Measurements from ENCODE around the gene NOP9.

Gene NOP9

DNA sequence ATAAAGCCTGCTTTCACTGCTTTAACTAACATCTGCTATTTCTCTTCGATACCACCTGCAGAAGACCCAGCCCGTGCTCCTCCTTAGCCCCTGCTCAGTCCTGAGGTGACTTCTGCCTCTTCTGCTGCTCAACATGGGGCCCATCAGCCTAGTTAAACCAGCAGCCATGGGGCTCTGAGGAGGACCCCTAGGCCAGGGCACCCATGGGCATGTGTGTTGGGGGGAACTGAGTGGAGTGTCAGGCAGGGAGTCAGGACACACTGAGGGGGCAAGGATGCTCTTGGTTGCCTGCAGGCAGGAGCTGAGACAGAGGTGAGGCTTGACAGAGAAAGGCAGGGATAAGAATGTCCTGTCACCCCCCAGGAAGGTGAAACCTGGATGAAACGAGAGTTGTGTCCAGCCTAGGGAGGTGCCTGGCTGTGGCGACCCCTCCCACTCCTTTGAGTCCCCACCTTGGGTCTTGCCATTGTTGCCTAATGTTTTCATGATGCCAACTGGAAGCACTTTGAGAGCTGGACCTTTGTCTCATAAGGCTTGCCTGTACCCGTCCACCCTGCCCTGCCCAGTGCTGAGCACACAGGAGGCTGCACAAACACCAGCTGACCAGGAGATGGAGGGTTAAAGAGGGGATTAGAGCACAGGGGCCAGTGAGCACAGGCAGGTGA is 15.7 kb upstream of the NOP9 start:
- DNase-seq: no peak

GRCh38 chr14:24284501-24285035 is 15.1 kb upstream of the NOP9 start:
- DNase-seq: no peak

- no peak for DNase-seq
Measured at GRCh38 chr14:24285351-24285750, 14.3 kb upstream of the NOP9 start.

DNA sequence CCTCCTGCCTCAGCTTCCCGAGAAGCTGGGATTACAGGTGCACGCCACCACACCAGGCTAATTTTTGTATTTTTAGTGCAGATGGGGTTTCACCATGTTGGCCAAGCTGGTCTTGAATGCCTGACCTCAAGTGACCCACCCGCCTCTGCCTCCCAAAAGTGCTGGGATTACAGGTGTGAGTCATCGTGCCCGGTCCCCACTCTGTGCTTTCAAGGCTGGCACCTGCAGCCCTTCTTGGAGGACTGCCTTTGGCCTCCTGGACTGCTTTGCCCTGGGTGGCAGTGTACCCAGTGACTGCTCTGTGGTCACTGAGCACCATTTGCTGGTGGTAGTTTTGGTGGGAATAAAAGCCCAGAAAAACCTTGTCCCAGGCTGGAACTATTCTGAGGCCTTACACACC is 12.7 kb upstream of the NOP9 start:
- DNase-seq: no peak

DNA sequence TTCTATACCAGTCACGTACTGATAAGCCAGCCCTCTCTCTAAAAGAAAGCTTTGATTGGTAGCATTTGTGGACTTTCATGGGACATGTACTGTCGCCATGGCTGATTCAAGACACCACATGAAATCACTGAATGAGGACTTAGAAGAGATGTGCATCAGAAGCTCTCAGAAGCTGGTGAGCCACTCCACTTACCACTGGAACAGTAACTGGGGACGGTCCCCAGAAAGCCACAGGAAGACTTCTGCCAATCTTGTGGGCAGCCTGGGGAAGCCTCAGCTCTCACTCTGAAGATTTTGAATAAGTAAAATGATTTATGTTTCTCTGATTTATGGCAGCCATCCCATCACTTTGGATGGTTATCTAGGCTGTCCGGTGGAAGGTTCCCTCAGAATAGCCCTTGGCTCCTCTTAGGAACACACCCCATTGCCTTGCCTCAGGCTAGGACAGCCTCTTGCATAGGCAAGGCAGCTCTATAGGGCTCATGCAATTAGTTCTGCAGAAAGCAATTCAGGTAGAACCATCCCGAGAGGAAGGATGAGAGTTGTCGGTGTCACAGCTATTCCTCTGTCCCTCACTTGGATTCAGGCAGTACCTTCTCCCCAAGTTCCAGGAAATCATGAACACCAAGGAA is 9.9 kb upstream of the NOP9 start:
- DNase-seq: peak in 2 of 5 experiments; percentile 49 to 81

DNA sequence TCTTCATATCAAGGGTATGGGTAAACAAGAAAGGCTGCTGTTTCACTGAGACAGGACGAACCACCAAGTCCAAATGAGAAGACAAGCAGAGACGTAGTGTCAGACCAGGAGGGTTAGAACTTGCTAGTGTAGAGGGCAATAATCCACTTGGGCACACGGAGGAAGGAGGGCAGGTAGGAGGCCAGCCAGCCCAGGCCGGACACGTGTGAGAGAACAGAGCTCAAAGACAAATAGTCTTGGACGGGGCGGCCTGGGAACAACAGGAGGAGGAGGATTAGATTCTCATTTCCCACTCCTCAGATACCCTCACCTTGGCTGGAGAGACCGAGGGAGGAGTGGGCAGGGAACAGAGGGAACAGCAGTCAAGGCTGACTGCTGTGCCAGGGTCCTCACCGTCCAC is 8.9 kb upstream of the NOP9 start:
- DNase-seq: no peak

DNA sequence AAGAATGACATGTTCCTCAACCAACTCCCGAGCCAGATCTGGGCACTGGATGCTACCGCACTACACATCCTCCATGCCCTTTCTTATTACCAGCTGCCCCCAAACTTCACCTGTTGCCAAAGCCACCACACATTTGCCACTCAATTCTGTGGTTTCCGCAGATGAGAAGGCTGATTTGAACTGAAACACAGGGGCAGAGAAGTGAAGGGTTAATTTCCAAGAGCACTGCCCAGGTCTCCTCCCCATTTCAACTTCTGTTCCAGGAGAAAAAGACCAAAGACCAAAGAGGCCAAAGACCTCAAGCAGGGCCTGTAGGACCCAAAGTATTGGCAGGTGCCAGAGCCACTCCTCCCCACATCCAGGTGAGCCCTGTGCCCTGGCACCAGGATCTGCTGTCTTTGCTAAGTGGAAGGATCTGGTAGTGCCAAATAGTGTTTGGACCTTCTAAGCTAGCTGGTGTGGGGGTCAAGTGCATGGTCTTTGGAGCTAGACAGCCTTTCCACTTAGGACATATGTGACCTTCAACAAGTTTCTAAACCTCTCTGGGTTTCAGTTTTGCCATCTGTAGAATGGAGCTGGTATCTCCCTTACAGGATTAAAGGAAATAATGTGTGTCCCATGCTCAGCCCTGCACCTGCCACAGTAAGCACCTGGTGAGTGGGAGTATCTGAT is 8.1 kb upstream of the NOP9 start:
- no peak for DNase-seq

DNA sequence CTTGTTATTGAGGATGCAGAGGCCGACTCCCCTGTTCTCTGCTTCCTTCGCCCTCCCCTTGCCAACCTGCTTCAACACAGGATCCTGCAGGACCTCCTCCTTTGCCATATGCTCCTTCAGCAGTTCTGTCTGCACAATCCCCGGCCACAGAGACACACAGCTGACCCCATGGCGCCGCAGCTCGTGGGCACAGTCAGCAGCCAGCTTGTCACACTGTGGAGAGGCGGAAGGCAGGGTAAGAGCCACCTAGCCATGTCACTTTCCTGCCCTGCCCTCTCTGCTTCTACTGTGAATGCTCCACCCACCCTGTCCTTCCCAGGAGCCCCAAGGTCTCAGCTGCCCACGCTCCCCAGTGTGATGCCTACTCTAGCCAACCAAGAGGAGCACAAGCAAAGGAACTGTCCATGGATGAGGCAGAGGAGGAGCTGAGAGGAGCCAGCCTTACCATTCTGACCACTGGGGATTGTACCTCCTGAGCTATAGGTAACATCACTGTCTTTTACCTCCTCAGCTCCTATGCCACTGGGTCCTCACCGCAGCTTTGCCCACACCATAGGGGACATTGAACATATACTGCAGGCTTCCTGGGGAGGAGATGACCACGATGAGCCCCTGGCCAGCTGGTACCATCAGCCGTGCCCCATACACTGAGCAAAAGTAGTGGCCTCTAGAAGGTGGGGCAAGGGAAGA is 7.4 kb upstream of the NOP9 start:
- DNase-seq: no peak

- DNase-seq: no peak
Measured at GRCh38 chr14:24293525-24293924, 6.1 kb upstream of the NOP9 start.

DNA sequence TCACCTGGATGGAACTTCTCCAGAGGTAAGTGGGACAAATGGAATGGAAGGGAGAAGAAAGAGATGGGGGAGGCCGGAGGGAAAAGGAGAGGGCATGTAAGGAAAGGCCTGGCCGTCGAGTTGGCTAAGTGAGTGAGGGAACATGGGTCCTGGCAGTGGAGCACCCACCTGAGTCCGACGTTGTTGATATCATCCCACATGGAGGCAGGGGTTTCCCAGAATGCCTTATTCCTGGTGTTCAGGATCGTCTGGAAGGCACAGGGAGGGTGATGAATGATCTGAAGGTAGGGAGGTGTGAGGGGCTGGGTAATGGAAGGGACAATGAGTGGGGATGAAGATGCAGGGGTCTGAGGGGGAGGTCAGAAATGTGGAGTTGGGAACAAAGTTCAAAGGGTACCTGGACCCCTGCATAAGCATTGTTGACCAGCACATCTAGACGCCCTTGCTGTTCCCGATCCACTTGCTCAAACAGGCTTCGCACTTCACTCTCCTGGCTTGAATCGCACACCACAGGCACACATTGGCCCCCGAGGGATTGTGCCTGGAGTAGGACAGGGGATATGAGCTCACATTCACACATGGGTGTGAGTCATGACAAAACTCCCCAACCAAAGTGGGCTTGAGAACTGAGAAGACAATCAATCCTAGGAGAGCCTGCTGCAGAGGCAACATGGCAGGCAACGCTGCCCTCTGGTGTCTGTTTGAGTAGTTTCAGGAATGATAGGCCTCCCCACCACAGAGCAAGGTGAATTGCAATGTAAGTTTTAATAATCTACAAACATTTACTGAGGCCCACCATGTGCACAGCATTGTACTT is 3.1 kb upstream of the NOP9 start:
- DNase-seq: peak in 4 of 5 experiments; percentile 55 to 87 (median 60)

- DNase-seq: peak in 1 of 5 experiments; percentile 45
Measured at GRCh38 chr14:24297190-24297964, 2.3 kb upstream of the NOP9 start.

- peak in 1 of 5 experiments; percentile 30 for DNase-seq
Measured at GRCh38 chr14:24298892-24299254, 777 bp upstream of the NOP9 start.

GRCh38 chr14:24300326-24300980 is 803 bp downstream of the NOP9 start:
- no peak for DNase-seq

GRCh38 chr14:24304019-24304387 is 4.4 kb downstream of the NOP9 start:
- no peak for DNase-seq

- DNase-seq: no peak
Measured at GRCh38 chr14:24307156-24307574, 7.5 kb downstream of the NOP9 start.

DNA sequence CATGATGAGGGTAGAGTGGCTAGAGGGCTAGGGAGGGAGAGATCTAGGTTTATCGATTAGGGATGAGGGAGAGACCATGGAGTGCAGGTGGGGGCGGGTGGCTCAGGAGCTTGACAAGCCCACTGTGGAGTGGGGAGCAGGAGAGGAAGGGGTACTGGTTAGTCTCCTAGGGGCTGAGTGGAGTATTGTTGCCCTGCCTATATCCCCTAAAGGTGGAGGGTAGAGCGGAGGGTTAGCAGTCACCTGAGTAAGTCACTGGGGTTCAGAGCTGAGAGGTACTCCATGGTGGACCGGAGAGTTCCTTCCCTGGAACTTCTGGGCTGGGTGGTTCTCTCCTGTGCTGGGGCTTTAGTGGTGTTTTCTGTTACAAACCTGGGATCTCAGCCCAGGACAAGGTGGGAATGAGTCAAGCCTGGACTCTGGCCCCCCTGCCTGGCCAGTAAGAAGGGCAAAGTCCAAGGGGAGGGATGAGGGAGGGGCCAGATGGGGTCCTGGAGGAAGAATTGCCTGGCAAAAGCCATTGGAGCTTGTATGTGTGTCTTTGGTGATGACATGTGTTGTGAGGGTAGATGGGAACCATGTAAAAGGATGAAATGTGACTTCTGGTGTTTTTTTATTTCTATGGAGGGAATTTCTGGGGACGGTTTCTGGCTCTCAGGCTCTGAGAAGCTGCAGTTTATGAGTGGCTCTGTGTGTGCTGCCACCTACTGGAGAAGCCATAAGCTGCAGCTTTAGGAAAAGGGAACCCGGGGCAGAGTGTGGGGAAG is 8.1 kb downstream of the NOP9 start, which contains the start of gene CIDEB:
Gene CIDEB (minus strand): TSS at position 403 of the 767 bp plus-strand sequence. CDS start 119 bp downstream, at position 284.
- peak in 4 of 5 experiments; percentile 37 to 65 (median 40) for DNase-seq

DNA sequence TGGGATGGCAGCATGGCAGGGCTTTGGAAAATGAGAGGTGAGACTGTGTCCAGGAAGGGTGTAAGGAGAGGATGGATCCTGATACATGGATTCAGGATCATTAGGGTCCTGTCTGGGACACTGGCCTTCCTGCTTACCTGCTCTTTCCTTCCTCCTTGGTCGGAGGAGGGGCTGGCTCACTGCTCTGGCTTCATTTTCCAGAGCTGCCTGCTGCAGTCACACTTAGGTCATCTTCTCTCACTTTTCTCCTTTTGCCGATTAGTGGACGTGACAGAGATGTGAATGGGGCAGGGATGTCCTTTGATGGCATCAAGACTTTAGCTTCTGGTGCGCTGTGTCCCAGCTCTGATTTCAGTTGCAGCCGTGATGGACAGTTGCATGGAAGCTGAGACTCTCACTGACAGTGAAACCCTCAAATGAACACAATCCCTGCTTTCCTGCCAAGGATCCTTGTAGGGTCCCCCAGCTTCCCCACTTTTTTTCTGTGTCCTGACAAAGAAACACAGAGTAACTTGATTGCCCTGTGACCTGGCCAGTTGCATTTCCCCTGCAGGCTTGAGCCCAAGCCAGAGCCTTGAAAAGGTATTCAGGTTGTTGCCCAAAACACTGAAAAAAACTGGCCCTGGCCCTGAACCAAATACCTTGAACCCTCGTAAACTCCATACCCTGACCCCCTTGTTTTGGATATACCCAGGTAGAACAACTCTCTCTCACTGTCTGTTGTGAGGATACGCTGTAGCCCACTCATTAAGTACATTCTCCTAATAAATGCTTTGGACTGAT is 8.9 kb downstream of the NOP9 start:
- no peak for DNase-seq

DNA sequence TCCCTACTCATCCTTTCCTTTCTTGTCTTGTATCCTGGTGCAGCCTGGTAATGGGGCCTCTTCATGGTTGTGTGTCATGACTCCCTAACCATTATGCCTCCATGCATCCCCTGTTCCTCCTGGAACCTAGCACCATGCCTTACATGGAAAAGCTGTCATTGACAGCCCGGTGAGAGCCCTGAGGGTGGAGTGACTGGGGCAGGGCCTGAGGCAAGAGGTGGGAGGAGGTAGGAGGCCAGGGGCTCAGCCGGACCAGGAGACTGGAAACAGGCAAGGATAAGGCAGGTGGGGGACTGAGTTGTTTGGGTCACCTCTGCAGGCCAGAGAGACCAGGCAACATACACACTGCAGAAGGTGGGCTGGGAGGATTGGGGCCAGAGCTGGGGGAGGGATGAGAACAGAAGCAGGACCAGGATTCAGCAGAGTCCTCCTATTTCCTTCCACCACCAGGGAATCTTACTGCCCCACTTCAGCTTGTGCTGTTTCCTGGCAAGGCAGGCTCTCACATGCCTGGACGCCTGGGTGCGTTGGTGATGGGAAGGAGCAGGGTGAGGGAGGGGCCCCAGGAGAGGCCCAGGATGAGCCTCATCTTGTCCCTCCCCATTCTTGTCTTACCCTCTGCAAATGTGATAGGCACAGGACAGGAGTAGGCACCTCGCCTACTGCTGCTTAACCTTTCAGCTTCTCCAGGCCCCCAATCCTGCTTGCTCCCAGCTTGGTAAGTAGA is 10.1 kb downstream of the NOP9 start, which contains the start of gene LTB4R2:
Gene LTB4R2 (plus strand): TSS at position 603 of the 727 bp plus-strand sequence. CDS start 525 bp downstream, outside the sequence.
- DNase-seq: no peak
